HT-29 (cell line): ENCODE data around the gene CHDH. TPM values are rescaled to one million over a fixed set of nuclear protein-coding genes. Genes with fewer than 3 reads are reported as not detected.

Experiments used
- DNase-seq: peaks from one replicate; pipeline ENCODE4 v3.0.0-alpha.2; 2015; ENCODE audit warnings: low spot score
- total RNA-seq: library from RNA; depleted of rRNA; stranded (reverse); fragments of >200 nt; shearing (Covaris generic); gene quantifications from 2 replicates; pipeline ENCODE4 v1.2.3, GENCODE V29; 2014

Gene CHDH
- total RNA-seq, 1 experiment from 2014 or later = 27.6 TPM

DNA sequence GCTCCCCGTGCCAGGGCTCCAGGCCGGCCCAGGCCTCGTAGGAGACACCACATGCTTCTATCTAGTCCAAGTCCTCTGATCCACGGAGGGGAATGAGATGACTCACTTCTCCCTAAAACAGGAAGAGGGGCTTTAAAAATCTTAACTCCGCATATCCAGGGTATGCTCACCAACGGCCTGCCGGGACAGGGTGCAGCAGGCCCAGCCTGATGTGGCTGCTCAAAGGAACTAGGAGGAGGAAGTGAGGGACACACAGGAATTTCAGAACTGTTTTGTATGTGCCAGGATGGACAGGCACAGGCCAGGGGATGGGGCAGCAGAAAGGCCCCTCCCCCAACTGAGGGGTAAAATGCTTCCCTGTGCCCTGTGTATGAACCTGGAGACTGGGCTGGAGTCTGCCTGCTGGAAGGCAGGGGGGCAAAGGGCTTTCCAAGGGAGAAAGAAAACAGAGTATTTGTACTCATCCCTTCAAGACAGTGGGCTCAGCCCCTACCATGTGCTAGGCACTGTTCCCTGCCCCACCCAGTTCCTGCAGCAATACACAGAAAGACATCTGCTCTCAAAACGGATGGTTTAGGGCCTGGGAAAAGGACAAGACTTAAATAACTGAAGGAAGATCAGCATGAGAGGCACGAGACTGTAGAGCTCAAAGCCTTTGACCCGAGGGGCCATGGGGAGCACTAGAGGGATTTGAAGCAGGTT, 22.1 kb downstream of the CHDH start:
- DNase-seq = no peak

DNA sequence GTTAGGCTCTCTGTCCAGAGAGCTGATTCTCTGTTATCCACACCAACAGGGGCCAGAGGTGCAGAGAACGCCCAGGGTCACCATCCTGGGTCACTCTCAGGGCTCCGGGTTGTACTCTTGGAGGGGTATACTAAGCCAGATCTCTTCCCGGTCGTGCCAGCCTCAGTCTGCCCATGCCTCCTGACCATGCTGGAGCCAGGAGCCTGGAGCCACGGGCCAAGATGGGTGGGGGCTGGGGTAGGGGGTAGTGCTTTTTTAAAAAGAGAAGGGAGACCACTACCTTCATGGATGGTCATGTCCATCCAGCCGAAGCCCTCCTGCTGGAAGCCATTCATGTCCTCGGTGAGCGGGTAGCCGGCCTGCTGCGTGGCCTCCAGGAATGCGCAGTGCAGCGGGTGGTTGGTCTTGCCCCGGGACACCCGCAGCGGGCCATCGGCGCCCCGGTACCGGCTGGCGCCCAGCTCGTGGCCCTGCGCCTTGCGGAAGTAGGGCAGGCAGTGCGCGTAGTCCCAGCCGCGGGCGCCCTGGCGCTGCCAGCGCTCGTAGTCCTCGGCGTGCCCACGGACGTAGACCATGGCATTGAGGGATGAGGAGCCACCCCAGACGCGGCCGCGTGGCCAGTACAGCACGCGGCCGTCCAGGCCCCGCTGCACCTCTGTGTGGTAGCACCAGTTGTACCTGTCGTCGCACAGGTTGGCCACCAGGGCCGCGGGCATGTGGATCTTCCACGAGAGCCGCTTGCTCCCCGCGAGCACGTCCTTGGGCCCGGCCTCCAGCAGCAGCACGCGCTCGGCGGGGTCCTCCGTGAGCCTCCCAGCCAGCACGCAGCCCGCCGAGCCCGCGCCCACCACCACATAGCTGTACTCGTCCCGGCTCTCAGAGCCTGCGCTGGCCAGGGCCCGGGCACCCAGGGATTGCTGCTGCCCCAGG, 22.9 kb downstream of the CHDH start:
- no peak for DNase-seq

DNA sequence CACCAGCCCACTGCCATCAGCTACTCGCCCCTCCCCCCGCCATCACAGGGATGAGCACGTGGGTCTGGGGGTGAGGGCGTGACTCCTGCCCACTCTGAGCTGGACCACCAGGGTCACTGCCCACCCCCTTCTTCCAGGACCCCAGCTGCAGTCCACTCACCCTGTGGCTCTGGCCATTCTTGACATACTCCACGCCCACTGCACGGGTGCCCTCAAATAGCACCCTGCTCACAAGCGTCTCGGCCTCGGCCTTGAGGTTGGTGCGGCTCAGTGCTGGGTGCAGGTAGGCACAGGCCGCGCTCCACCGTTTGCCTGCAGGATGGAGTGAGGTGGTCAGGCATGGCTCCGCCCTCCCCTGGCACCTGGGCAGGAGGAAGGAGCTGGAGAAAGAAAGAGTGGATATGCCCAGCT, 23.9 kb downstream of the CHDH start:
- DNase-seq = no peak

DNA sequence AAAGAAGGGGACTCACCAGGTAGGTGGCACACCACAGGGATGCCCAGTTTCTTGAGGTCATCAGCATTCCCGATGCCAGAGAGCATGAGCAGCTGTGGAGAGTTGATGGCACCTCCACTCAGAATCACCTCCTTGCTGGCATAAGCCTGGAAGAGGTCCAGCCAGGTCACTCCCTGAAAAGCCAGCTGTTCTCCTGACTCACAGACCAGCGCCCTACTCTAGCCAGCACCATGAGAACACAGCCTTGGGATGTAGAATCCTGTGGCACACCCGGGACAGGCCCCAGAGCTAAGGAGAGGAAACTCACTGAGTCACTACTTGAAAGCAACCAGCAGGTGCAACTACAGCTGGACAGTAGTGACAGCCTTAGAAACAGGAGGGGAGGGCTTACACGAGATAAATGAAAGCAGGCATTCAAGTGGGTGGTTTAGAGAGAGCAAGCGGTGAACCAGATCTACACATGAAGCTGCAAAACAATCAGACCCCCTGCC, 24.5 kb downstream of the CHDH start:
- no peak for DNase-seq

DNA sequence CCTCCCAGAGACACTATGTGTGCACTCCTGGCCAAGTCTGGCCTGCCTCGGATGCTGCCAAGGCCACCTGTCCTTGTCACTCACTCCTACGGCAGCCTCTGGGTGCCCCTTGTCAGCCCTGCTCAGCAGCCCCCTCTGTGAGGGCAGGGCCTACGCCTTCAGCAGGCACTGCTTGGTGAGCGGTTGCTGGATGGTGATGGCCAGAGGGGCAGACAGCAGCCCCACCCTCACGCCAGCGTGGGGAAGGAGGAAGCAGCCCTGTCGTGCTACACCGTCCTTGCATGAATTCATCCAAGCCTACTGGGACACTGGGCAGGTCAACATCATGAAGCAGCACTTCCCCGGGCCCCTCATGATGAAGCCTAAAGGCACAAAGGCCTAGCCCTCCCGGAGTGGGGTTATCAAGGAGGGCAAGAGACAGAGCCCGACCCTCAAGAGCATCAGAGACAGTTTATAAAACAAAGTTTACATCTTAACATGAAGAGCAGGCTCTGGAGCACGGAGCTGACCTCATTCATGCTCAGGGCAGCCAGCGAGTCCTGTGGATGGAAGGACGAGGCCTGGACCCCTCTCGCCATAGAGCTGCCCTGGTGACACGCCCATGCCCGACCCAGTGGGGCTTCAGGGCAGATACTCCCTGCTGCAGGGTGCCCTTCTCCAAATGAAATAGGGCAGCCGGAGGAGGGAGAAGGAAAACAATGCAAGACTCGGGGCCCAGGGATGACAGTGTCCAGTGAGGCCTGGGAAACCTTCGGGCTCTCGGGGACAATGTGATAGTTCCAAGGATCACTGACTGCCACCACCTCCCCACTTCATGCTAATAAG, 25.3 kb downstream of the CHDH start:
- no peak for DNase-seq

DNA sequence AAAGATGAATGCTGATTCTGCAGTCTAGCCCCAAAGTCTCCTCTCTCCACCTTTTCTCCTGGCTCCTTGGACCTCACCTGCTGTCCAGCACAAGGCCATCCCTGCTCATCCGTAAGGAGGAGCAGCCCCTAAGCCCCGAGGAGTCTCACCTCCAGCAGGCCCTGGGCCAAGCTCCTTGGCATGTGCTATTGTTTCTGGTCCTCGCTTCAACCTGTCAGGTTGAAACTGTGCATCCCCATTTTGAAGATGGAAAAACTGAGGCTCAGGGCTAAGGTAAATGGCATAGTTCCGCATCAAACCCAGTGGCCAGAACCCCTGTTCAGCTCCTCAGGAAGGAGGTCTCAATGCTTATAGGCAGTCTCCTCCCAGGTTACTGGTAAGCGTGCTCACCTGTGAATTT, 26.1 kb downstream of the CHDH start:
- DNase-seq = no peak

DNA sequence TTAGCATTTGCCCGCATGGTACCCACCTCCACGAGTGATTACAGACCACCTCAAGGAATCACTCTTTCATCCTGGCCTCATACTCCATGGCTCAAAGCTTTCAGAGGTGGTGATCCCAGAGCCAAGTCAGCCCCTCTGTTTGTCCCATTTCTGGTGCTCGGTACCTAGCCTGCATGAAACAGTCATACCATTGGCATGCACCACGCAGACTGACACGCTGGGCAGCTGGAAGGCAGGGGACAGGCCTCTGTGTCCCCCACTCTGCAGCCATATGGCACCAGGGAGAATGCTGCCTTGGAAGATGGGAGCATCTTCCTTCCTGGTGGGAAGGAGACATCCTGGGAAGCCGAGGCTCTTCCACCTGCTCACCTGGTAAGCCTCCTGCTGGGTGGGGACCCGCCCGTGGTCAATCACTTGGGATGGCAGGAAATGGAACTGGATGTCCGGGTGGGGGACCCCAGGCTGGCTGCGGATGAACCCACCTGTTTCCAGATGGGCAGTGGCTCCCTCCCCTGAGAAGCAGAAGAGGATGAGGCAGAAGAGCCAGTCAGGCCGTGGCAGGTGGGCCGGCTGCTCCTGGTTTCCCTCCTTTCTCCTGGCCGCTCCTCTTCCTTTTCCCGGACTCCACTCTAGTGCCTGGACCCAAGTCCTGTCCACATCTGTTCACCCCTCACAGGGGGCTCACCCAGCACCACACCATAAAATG, 26.9 kb downstream of the CHDH start:
- no peak for DNase-seq

DNA sequence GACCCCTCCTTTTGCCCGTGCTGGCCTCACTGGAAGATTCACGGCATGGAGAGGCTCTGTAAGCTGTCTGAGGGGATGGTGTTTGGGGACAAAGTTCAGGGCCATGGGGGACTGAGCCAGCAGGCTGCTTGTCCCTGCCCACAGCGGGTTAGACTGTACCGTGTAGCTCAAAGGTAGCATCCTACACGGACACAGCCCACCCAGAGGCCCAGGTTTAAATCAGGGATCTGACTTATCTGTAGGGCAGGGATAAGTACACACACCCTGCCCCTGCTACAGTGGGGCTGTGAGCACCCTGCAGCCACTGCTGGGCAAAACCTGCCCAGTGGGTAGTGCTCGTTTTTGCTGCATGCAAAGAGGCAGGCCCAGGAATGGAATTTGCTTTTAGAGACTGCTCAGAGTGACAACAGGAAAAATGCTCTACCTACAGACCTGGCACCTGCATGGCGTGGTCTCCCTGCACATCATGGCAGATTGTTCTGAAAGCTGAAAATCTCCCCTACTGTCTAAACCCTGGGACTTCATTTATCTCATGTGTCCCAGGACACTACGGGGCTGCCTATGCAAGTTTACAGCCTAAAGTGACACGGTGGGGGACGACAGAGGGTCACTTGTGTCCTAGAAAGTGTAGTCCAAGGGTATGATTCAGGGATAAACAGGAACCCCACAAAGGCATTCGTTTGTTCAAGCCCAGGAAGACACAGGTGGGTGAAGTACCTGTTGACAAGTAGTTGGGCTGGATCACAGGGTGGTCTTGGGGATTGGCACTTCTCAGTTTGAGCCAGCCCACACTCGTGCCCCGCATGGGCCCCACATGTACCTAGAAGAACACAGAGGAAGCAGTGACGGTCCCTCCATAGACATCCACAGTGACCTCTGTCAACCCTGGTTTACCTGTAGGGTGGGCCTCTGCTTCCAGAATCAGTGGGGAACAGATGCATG, 27.7 kb downstream of the CHDH start:
- no peak for DNase-seq

DNA sequence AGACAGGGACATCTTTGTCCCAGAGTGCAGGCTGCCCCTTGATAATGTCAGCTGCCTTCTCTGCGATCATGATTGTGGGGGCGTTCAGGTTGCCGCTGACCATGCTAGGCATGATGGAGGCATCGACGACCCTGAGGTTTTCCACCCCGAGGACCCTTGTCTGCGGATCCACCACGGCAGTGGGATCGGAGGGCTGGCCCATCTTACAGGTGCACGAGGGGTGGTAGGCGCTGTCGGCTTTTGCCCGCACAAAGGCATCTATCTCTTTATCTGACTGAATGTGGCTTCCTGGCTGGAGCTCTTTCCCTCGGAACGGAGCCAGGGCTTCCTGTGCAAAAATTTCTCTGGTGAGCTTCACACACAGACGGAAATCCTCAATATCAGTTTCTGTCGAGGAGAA, 28.4 kb downstream of the CHDH start:
- no peak for DNase-seq

DNA sequence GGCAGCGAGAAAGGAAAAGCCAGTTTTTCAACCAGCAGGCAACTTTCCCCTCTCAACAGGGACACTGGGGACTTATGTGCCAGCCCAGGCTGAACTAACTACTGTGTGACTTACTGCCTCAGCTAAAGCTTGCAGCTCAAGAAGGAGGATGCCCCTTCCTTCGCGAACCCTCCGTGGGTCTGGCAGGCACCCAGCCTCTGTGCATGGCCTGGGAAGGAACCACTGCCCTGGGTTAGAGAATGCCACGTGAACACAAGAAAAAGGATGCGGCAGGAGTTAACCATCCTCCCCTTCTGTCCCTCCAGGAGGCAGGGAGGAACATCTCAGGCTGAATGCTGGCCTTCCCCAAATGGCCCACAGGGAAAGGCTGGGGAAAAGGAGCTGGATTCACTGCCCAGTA, 29.0 kb downstream of the CHDH start:
- no peak for DNase-seq

DNA sequence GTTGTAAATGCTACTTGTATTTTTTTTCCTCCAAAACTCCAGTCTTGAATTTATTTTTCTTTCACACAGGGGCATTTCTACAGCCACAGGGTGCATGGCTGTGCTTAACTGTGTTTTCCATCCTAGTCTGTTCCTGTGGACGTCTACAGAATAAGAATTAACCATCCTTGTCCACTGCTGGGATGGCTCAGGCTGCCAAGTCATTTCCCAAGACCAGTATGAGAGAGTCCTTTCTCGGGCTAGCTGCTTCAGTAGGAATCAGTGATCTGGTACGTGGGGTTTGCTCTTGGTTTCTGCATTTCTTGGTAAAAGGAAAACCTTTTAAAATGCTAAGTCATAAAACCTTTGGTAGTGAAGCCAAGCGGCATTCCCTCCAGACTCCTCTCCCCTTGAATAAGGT, 29.8 kb downstream of the CHDH start:
- no peak for DNase-seq

DNA sequence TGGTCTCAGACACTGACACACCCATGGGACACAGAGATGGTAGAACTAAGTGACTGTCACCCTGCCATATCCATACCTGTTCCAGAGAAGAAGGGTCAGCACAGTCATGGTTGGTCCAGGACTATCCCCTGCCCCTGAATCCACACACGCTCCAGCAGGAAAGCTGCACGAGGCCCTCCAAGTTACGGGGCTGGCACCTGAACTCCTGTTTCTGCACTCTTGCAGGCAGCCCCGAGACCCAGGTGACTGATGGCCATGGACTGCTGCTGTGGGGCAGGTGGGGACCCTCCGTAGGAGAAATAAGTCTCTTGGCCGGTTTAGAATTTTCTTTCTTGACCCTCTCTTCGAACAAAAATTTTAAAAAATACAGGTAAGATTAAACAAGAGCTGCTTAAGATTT, 30.6 kb downstream of the CHDH start:
- no peak for DNase-seq

DNA sequence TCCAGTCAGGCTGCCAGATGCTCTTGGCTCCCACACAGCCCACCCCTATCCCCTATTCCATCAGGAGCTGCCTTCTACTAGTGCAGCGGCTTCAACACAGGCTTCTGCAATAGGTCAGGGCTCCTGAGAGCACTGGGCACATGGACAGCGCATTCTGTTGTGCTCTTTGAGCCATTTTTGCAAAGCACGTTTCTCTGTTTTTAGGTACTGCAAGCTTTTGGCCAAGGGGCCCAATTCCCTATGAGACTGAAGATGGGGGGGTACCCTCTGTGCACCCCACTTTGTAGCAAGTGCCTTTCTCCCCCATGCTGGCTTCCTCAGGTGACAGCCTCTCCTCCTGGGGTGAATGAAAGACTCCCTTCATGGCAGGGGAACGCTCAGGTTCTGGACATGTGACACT, 31.2 kb downstream of the CHDH start:
- no peak for DNase-seq

DNA sequence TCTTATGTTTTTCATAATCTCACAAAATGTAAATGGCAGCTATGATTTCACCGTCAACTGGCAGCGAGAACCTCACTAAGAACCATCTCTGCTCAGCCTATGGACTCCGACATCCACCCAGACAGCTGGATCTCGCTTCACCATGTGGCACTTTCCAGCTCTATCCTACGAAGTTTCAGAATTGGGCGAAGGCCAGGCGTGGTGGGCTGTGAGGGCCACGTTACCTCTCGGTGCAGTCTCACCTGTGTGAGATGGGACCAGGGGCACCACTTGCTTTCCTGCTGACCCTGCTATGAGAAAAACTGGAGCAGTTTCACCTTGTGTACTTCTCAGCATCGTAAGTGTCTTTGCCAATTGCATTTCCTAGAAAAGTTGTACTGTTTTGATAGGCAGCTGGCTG, 32.3 kb downstream of the CHDH start:
- DNase-seq = no peak

DNA sequence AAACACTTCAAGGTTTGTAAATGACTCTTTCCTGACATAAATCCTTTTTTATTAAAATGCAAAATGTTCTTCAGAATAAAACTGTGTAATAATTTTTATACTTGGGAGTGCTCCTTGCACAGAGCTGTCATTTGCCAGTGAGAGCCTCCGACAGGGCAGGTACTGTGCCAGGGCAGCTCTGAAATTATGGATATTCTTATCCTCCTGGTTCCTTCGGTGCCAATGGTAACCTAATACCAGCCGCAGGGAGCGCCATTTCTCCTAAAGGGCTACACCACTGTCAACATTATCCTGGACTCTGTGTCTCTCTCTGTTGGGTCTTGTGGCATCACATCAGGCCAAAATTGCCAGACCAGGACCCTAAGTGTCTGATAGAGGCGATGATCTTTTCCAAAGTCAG, 33.0 kb downstream of the CHDH start:
- DNase-seq = no peak

DNA sequence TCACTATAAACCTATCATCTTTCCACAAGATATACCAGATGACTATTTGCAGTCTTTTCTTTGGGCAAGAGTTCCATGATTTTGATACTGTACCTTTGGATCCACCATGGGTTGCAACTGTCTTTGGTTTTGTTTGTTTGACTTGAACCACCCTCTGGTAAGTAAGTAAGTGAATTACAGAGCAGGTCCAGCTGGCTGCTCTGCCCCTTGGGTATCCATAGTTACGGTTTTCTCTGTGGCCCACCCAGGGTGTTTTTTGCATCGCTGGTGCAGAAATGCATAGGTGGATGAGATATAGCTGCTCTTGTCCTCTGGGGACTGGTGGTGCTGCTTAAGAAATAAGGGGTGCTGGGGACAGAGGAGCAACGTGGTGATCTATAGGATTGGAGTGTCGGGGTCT, 33.8 kb downstream of the CHDH start:
- no peak for DNase-seq

DNA sequence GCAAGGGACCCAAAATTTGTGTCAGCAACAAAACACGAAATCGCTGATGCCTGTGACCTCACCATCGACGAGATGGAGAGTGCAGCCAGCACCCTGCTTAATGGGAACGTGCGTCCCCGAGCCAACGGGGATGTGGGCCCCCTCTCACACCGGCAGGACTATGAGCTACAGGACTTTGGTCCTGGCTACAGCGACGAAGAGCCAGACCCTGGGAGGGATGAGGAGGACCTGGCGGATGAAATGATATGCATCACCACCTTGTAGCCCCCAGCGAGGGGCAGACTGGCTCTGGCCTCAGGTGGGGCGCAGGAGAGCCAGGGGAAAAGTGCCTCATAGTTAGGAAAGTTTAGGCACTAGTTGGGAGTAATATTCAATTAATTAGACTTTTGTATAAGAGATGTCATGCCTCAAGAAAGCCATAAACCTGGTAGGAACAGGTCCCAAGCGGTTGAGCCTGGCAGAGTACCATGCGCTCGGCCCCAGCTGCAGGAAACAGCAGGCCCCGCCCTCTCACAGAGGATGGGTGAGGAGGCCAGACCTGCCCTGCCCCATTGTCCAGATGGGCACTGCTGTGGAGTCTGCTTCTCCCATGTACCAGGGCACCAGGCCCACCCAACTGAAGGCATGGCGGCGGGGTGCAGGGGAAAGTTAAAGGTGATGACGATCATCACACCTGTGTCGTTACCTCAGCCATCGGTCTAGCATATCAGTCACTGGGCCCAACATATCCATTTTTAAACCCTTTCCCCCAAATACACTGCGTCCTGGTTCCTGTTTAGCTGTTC, 34.9 kb downstream of the CHDH start:
- no peak for DNase-seq

DNA sequence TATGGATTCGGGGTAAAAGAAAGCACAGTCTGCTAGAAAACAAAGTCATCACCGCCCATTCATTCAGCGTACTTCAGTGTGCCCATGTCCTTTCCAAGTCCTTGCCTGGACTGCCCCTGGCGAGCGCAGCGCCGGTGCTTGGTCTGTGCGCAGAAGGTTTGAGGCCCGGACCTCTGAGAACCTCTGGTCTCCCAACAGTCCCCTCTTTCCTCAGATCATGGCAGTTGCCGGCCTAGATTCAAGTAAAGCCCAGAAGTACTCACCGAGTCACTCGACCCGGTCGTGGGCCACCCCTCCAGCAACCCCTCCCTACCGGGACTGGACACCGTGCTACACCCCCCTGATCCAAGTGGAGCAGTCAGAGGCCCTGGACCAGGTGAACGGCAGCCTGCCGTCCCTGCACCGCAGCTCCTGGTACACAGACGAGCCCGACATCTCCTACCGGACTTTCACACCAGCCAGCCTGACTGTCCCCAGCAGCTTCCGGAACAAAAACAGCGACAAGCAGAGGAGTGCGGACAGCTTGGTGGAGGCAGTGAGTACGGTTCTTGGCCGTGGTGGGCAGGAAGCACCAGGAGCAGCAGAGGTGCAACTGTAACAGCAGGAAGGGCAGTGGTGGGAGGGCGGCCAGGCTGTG, 36.3 kb downstream of the CHDH start:
- no peak for DNase-seq

DNA sequence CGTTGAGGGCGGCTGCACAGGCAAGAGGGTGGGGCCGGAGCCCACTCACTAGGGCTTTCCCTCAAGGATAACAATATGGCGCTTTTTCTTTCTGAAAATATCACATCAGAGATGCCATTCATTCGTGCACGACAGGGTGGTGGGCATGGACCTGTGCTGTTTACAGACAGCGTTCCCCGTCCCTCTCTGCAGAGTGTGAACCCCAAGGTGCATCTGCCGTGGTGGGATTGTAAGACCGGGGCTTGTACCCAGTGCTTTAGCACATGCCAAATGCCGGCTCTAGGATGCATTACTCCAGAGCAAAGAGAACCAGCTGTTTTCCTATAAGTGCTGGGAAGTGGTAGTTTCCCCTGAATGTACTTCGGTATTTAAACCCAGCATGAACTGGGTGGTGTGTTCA, 37.0 kb downstream of the CHDH start:
- no peak for DNase-seq
